ENCODE measurements around the gene CDKN1B.

Gene CDKN1B
- long read RNA-seq, donor 1, transcript CDKN1B-201 (3 exons, 2,657 nt): major isoform, 38 of 38 reads
- long read RNA-seq, donor 1, partial matches to known transcripts: 0 of 38 reads
- long read RNA-seq, donor 1, other reads (novel, unspliced or antisense): 0 of 38 reads
- long read RNA-seq, donor 2, transcript CDKN1B-201 (3 exons, 2,657 nt): major isoform, 33 of 33 reads
- long read RNA-seq, donor 2, partial matches to known transcripts: 0 of 33 reads
- long read RNA-seq, donor 2, other reads (novel, unspliced or antisense): 0 of 33 reads
- long read RNA-seq, donor 3, transcript CDKN1B-201 (3 exons, 2,657 nt): major isoform, 21 of 21 reads
- long read RNA-seq, donor 3, partial matches to known transcripts: 0 of 21 reads
- long read RNA-seq, donor 3, other reads (novel, unspliced or antisense): 0 of 21 reads
- long read RNA-seq, donor 4, transcript CDKN1B-201 (3 exons, 2,657 nt): major isoform, 26 of 26 reads
- long read RNA-seq, donor 4, partial matches to known transcripts: 0 of 26 reads
- long read RNA-seq, donor 4, other reads (novel, unspliced or antisense): 0 of 26 reads
- long read RNA-seq, donor 5, transcript CDKN1B-201 (3 exons, 2,657 nt): major isoform, 22 of 22 reads
- long read RNA-seq, donor 5, partial matches to known transcripts: 0 of 22 reads
- long read RNA-seq, donor 5, other reads (novel, unspliced or antisense): 0 of 22 reads
- long read RNA-seq, donor 6, transcript CDKN1B-201 (3 exons, 2,657 nt): major isoform, 24 of 35 reads
- long read RNA-seq, donor 6, partial matches to known transcripts: 11 of 35 reads
- long read RNA-seq, donor 6, other reads (novel, unspliced or antisense): 0 of 35 reads
- long read RNA-seq, donor 7, transcript CDKN1B-201 (3 exons, 2,657 nt): major isoform, 51 of 51 reads
- long read RNA-seq, donor 7, partial matches to known transcripts: 0 of 51 reads
- long read RNA-seq, donor 7, other reads (novel, unspliced or antisense): 0 of 51 reads
- long read RNA-seq, donor 8, transcript CDKN1B-201 (3 exons, 2,657 nt): major isoform, 28 of 28 reads
- long read RNA-seq, donor 8, partial matches to known transcripts: 0 of 28 reads
- long read RNA-seq, donor 8, other reads (novel, unspliced or antisense): 0 of 28 reads

- DNase-seq: peak; percentile 96
These were observed at the start of gene CDKN1B for GRCh38 chr12:12716793-12717585. CDKN1B (plus strand) TSS chr12:12717368; CDS start chr12:12717840, 472 bp downstream.

GRCh38 chr12:12668005-12668404 is 49.2 kb upstream of the CDKN1B start:
- DNase-seq: no peak

DNA sequence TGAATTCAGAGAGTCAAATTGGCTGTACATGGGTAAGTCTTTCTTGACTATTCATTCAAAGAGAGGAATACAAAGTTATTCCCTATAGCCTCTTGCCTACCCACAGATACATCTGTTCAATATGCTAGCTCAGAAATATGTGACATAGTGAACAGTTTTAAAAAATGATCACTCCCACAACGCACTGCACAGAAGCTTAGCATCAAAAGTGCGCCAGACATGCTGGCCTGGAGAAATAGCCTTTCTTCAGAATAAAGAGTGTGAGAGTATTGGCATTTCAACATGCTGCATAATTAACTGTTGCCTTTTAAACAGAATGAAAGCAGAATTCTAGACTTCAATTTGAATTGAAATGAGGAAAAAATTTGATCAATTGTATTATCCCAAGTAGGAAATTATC is 48.1 kb upstream of the CDKN1B start:
- no peak for DNase-seq

- DNase-seq: no peak
These were observed 45.1 kb upstream of the CDKN1B start for GRCh38 chr12:12671850-12672660.

GRCh38 chr12:12673296-12673695 is 43.9 kb upstream of the CDKN1B start:
- no peak for DNase-seq

GRCh38 chr12:12676605-12677004 is 40.6 kb upstream of the CDKN1B start:
- DNase-seq: no peak

- DNase-seq: no peak
These were observed 36.0 kb upstream of the CDKN1B start for GRCh38 chr12:12681061-12681765.

GRCh38 chr12:12682284-12682683 is 34.9 kb upstream of the CDKN1B start:
- no peak for DNase-seq

GRCh38 chr12:12683136-12683697 is 34.0 kb upstream of the CDKN1B start:
- DNase-seq: no peak

GRCh38 chr12:12683725-12684124 is 33.4 kb upstream of the CDKN1B start:
- DNase-seq: no peak

GRCh38 chr12:12684375-12685106 is 32.6 kb upstream of the CDKN1B start:
- no peak for DNase-seq

DNA sequence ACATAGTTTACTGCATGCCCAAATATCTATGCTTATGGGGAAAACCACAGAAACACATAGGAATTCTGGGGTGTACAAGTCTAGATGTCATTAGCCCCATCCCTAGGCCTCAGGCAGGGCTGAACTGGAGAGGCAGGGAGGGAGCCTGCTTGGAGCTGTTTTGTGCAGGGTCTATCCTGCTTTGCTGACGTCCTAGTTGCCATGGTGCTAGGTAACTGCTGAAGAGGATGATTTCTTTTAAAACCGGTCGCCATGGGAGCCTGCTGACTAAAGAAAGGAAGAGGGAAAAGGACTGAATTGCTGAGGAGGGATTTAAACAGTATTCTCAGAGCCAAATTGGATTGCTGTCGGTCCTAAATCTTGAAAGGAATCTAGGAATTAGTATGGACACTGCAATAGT is 31.9 kb upstream of the CDKN1B start:
- no peak for DNase-seq

GRCh38 chr12:12686472-12686871 is 30.7 kb upstream of the CDKN1B start:
- DNase-seq: no peak

GRCh38 chr12:12686925-12687324 is 30.2 kb upstream of the CDKN1B start:
- DNase-seq: no peak

DNA sequence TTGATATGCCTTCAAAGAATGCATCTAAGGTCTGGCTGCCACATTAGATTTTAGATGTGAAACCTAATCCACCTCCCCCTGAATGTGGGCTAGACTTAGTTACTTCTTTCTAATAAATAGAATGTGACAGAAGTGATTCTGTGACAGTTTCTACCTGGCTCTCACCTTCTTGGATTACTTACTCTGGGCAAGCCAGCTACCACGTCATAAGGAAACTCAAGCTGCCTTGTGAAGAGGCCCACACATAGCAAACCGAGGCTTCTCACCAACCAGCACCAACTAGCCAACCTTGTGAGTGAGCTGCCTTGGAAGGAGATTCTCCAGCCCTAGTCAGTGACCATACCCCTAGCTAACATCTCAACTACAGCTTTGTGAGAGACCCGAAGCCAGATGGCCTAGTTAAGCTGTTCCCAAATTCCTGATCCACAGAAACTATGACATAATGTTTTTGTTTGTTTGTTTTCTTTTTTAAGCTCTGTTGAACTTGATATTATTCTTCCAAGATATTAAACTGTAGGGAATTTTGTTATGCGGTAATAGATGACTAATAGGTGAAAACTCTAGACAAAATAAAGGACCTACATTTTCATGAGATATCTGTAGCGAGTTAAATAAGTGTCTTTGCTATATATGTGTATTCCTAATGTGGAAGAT is 27.4 kb upstream of the CDKN1B start:
- no peak for DNase-seq

DNA sequence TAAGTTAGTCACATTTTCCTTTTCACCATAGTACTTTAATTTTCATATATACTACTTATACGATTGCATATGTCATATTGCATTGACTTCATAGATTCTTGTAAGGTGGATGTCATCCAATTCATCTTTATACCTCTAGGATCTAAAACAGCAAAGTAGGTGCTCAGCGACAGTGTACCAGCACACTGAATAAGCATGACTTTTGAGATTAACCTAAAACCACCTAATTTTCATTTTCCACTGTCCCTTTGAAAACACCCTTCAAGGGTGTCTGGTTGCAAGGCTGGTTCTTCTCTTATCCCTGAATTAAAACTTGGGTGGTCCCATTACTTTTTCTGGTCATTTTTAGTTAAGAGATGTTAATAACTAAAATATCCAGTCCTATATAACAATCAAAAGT is 25.6 kb upstream of the CDKN1B start:
- DNase-seq: no peak

DNA sequence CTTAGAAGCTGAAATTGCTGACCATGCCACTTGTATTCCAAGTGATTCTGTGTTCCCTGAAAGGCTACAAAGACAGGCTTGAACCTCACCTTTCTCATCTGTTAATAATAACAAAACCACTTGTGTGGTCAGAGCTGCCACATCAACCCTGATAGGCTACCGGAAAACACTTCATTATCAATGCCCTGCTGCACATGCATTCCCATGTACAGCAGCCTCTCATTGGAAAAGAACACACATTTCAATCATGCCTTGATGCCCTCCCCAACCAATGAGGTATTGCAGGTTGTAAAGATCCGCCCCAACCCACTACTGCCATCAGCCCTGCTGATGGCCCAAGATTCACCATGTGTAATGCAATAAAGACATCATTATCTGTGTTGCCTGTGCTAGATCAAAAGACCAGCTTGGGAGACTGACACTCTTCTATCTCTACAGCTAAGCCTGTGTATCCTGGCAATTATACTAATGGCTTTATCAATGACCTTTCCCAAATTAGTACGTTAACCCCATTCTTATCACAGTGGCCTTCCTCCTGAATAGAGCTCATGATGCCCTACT is 24.0 kb upstream of the CDKN1B start:
- no peak for DNase-seq

GRCh38 chr12:12696562-12697383 is 20.4 kb upstream of the CDKN1B start:
- DNase-seq: peak; percentile 92
